GM19023 (cell line): ENCODE data around the gene VWA3B.
A peak's percentile ranks its signal among the peaks of the same experiment; 100 is the strongest.
"Not testable (repeated sequence)": the region's sequence is repeated elsewhere in the genome, so short reads cannot be mapped to it uniquely, and the experiment has no call there.

ENCODE experiments used
- ATAC-seq: cut with Tn5 transposase; IDR thresholded peaks from one replicate; pipeline ENCODE4 v1.9.1; 2021; ENCODE audit warnings: mild to moderate bottlenecking, moderate library complexity; ENCODE audit not compliant: unreplicated experiment

VWA3B gene

DNA sequence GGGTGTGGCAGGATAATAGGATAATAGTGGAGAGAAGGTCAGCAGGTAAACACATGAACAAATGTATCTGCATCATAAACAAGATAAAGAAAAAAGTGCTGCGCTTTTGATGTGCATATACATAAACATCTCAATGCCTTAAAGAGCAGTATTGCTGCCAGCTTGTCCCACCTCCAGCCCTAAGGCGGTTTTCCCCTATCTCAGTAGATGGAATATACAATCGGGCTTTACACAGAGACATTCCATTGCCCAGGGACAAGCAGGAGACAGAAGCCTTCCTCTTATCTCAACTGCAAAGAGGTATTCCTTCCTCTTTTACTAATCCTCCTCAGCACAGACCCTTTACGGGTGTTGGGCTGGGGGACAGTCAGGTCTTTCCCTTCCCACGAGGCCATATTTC is 43.1 kb downstream of the VWA3B start:
- not testable (repeated sequence) for ATAC-seq

DNA sequence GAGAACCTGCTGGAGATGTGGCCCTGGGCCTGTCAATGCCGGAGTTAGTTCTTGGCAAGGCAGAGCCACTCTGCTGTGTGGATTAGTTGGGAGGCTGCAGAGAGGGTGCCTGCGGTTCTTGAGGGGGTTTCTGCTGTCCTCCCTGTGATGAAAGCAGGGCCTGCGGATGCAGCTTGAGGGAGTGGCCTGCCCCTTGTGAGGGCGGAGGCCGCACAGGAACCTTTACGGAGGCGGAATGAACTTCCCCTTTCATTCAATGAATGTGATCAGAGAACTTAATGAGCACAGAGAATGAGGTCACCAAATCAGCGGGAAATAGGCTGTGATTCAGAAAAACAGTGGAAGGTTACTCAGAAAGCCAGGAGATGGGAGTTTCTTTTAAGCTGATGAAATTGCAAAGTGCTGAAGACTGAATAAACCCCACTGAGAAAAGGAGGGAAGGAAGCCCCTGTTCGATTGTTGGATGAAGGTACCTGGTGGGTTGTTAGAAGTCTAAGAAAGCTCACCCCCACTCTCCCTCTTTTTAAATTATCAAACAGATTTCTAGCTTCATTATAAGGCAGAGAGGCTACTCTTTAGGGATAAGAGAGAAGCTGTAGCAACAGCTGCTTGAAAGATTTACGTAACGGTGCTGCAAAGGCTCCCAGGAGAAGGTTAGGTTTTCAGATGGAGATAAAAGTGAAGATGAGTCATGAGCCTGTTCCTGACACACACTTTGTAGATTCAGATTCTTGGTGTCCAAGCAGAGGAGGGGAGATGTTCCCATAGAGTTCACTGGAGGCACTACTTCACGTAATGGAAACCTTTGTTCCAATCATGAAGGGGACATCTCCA is 47.4 kb downstream of the VWA3B start:
- ATAC-seq = peak; percentile 78

DNA sequence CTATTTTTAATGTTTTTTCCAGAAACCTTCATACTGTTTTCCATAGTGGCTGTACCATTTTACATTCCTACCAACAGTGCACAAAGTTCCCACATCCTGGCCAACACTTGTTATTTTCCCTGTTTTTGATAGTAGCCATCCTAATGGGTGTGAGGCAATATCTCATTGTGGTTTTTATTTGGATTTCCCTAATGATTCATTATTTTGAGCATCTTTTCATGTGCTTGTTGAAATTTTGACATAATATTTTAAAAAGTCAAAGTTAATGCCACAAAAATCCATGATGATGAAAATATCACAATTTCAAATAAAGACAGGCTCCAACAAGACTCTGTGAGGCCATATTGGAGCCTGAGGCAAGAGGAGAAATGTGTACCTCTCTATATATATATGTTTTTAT is 50.2 kb downstream of the VWA3B start:
- no peak for ATAC-seq

GRCh38 chr2:98138978-98139377 is 52.0 kb downstream of the VWA3B start:
- not testable (repeated sequence) for ATAC-seq

GRCh38 chr2:98140210-98140609 is 53.2 kb downstream of the VWA3B start:
- ATAC-seq = no peak

DNA sequence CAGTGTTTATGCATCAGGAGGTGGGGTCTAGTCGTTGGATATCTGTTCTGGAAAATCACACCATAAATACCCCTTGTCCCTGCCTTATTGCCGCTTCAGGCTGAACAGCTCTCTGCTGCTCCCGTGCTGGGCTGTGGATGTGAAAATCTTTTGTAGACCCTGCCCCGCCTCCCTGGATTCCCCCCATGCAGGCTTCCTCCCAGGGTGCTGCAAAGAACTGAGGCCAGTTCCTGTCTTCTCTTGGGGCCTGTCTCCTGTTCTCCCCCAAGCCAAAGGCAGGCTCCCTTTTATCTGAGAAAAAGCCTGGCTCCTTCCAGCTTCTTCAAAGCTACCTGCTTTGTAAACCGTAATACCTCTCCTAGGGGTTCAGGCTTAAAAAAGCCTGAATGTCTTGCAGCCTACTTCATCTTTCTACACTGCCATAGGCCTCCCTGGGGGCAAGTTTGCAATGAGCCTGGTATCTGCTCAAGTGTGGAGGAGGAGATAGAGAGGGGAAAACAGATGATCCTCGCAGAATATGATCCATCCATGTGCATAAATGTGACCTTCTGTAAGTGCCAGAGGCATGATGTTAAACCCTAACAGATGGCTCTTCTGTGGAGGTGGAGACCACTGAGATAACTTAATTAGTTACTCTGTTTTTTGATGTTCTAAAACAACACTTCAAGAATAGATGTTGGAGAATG is 55.3 kb downstream of the VWA3B start:
- no peak for ATAC-seq

GRCh38 chr2:98145070-98145469 is 58.1 kb downstream of the VWA3B start:
- no peak for ATAC-seq

DNA sequence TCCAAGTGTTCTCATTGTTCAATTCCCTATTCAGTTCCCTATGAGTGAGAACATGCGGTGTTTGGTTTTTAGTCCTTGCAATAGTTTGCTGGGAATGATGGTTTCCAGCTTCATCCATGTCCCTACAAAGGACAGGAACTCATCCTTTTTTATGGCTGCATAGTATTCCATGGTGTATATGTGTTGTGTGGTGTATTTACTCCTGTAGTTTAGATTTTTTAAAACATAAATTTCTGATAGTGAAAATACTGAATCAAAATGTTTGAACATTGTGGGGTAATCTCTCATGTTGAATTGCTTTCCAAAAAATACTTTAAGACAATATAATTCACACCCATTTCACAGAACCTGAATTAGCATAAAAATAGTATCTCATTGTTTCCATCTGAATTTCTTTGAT is 60.9 kb downstream of the VWA3B start:
- not testable (repeated sequence) for ATAC-seq

DNA sequence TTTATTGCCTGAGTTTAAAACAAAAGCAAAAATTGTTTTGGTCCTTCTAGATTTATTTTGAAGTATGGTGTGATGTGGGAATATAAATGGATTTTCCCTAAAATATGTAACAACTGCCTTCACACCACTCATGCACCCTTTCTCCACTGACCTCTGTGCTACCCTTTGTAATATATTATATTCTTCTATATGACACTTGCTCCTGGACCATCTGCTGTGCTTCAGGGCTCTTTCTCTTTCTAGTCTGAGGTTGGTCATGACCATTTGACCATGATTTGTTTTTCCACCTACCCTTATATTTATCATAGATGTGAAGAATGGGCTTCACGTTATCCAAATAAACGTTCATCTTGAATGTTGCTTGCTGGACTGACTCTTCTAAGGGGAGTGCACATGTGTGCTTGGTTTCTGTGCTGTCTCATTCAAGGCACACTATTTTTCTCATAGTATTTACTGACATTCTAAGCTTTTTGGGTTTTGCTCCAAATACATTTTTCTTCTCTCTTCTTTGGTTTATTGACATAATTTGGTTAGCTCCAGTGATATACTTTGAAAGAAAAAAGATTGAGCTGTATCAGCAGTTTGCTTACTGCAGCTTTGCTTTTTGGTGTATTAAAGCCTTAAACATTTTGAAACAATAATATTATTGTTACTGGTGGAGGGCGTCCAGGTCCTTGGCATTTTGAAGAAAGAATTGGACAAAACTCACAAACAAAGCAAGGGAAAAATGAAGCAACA is 61.8 kb downstream of the VWA3B start:
- no peak for ATAC-seq

- ATAC-seq = no peak
These were observed 62.3 kb downstream of the VWA3B start for GRCh38 chr2:98149333-98149697.

DNA sequence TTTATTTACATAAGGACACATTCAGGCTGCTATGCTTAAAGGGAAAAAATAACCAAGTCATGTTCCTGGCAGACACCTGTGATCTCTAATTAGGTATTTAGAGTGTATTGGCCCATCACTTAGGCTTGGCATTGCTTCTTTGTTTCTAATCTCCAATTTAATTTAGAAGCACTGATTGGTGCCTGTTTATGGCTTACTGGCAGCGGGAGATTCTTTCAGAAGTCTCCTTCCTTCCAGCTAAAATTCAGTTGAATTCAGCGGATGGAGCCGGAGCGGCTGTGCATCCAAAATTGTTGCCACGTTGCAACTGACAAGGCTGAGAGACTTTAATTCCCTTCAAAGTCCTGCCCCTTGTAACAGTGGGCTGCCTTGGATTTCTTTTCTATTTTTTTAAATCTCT is 66.5 kb downstream of the VWA3B start:
- ATAC-seq = no peak

DNA sequence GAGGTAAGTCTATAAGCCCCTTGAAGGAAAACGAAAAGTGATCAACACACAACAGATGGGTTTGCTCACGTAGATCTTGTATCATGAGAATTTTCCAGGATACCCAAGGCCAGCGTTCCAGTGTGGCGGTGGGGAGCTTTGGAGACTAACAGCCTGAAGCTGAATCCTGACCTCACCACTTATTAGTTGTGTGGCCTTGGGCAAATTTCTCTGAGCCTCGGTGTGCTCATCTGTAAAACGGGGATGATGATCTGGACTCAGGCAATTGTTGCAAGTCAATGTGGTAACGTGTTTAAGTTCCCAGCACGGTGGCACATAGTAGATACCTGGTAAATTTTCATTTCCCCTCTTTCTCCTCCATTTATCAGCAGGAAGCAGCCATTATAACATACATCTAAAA is 68.3 kb downstream of the VWA3B start:
- ATAC-seq = no peak

- no peak for ATAC-seq
These were observed 68.7 kb downstream of the VWA3B start for GRCh38 chr2:98155716-98156115.

DNA sequence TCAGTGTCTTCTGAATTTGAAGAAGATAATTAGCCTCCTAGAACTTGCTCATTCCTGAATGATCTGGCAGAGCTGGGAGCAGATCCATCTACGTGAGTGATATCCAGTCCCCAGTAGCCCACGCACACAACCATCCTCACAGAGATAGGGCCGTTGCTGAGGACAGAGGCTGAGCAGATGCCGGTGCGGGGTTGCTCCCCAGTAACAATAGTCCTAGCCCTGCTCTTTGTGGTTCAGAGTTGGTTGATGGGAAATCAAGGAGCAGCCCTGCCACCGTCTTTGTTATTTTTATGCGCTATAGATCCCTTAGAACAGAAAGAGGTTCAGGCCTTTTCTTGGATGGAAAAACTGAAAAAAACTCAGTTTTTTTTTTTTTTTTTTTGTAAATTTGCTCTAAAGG is 69.3 kb downstream of the VWA3B start:
- ATAC-seq = no peak

DNA sequence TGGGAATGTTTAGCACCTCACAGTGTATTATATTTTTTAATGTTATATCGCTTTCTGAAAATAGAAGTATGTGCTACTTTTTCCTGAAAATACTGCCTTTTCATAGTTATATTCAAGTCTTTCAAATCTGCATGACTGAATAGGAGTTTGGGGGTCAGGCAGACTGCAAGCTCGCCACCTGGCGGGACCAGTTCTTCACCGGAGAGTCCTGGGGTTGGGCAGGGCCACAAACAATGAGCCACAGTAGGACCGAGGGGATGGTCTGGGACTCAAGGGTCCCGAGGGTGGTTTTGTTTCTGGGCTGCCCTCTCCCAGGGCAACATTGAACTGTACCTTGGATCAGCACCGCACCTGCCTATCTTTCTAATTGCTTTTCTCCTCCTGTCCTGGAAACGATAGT is 70.6 kb downstream of the VWA3B start:
- no peak for ATAC-seq

- ATAC-seq = no peak
These were observed 71.3 kb downstream of the VWA3B start for GRCh38 chr2:98158305-98158704.

GRCh38 chr2:98160554-98160953 is 73.6 kb downstream of the VWA3B start:
- ATAC-seq = no peak

DNA sequence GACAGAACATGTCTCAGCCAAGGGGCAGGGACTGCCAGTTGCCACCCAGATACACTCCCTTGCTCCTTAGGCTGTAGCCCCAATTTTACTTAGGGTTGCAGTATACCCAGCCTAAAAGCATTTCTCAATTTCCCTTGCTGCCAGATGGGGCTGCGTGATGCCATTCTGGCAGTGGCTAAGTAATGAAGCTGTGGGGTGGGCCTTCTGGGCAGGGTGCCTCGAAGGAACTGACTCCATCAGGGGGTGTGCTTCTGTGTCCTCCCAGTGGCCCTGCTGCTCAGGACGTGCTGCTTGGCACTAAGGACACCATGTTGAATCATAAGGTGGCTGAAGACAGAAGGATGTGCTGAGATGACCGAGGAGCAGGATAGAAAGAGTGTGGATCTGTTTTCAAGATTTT is 74.2 kb downstream of the VWA3B start:
- no peak for ATAC-seq

DNA sequence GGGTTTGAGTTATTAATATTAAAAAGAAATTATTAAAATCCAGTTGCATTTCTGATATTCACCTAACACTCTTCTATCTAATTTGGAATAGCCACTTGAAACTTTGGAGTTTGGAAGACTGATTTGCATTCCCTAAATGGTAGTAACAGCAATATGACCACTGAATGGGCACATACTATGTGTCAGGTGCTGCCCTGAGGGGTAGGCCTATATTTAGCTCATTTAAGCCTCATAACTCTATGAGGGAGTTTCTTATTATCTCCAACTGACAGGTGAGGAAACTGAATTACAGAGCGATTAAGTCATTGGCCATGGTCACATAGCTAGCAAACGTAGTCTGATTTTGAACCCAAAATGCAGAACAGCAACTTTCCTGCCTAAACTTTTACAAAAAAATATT is 77.3 kb downstream of the VWA3B start:
- no peak for ATAC-seq

DNA sequence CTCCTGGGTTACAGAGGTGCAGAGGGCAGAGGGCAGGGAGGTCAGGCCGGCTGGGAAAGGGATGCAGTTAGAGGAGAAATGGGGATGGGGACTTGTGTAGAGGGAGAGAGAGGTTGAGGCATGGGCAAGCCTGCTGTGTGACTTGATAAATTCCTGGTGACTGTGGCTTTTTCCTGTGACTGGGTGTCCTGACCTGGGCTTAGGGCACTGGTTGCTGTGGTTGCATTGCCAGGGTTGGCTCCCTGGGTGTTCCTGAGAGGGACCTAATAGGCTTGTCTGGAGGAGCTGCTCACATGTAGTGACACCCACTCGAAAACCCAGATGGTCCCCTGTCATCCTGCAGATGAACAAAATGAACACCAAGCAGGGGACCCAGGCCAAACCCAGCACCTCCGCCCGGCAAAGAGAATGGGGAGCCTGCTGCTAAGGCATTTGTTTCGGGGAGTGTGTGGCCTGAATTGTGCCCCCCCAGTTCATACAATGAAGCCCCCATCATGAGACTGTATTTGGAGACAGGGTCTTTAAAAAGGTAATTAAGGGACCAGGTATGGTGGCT is 78.6 kb downstream of the VWA3B start:
- no peak for ATAC-seq

DNA sequence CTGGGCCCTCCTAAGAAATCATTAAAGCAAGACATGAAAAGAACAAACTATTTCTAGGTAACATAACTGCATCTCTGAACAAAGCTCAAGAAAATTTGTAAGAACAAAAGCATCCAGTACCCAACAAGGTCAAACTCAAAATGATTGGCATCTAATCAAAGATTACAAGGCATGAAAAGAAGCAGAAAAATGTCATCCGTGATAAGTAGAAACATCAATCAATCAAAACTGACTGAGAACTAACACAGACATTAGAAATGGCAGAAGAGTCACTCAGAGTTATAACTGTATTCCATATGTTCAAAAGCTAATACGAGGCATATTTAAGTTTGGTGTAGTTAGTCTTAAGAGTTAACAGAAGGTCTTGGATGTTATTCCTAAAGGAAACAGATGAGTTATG is 80.9 kb downstream of the VWA3B start:
- no peak for ATAC-seq

DNA sequence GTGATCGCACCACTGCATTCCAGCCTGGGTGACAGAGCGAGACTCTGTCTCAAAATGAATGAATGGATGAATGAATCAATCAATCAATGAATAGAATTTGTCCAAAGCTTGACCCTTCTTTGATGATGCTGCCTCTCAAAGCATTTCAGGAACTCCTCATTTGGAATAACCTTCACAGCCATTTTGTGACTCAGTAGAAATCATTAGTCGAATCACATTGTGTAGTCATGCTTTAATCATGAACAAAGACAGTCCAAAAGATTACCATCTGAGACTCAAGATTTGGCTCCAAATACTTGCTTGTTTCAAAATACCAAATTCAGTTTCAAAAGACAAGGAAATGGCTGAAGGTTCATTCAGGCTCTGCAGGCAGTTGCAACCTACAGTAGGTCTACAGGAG is 83.1 kb downstream of the VWA3B start:
- no peak for ATAC-seq
